Trophoblast cell (in vitro differentiated cells and primary cell): ENCODE data around the gene NT5DC1.

Experiments used
- DNase-seq, 2 donors: peaks; one replicate each; pipeline ENCODE4 v3.0.0-alpha.2; 2016
- H2AFZ ChIP-seq: 2 replicates; pipeline ENCODE4 v1.6.1; 2013; ENCODE audit warnings: low read length, moderate library complexity, mild to moderate bottlenecking; ENCODE audit not compliant: insufficient read depth, poor library complexity
- H2AK5ac ChIP-seq: 2 replicates; pipeline ENCODE4 v1.6.1; 2013; ENCODE audit warnings: mild to moderate bottlenecking, low read length
- H2BK120ac ChIP-seq: 2 replicates; pipeline ENCODE4 v1.6.1; 2013; ENCODE audit warnings: low read length, mild to moderate bottlenecking, moderate library complexity; ENCODE audit not compliant: insufficient read depth, poor library complexity
- H2BK12ac ChIP-seq: 2 replicates; pipeline ENCODE4 v1.6.1; 2013; ENCODE audit warnings: mild to moderate bottlenecking, low read length, moderate library complexity
- H2BK5ac ChIP-seq: 2 replicates; pipeline ENCODE4 v1.6.1; 2013; ENCODE audit warnings: low read length, low read depth, moderate library complexity, mild to moderate bottlenecking; ENCODE audit not compliant: poor library complexity
- H3K14ac ChIP-seq: 2 replicates; pipeline ENCODE4 v1.6.1; 2013; ENCODE audit warnings: mild to moderate bottlenecking, low read length
- H3K18ac ChIP-seq: 2 replicates; pipeline ENCODE4 v1.6.1; 2013; ENCODE audit warnings: mild to moderate bottlenecking, low read length
- H3K23ac ChIP-seq: 2 replicates; pipeline ENCODE4 v1.6.1; 2013; ENCODE audit warnings: low read length
- H3K27ac ChIP-seq: 2 replicates; pipeline ENCODE4 v1.5.1; 2013; ENCODE audit warnings: low read depth, mild to moderate bottlenecking, inconsistent platforms, low read length, moderate library complexity
- H3K27me3 ChIP-seq: 2 replicates; pipeline ENCODE4 v1.6.1; 2013; ENCODE audit warnings: inconsistent platforms, mild to moderate bottlenecking, low read length, moderate library complexity; ENCODE audit not compliant: insufficient read depth
- H3K36me3 ChIP-seq, 2 experiments: 1 replicate in 1 of 2; 2 replicates in 1 of 2; pipeline ENCODE4 v1.6.1; 2013; ENCODE audit warnings: low read length in 2 of 2, mild to moderate bottlenecking in 2 of 2, moderate library complexity in 1 of 2; ENCODE audit not compliant: insufficient read depth in 2 of 2, control insufficient read depth in 1 of 2
- H3K4ac ChIP-seq: 2 replicates; pipeline ENCODE4 v1.6.1; 2013; ENCODE audit warnings: low read depth, mild to moderate bottlenecking, low read length, moderate library complexity
- H3K4me1 ChIP-seq, 2 experiments: 1 replicate in 1 of 2; 2 replicates in 1 of 2; pipeline ENCODE4 v1.6.1; 2013; ENCODE audit warnings: low read length in 2 of 2, mild to moderate bottlenecking in 2 of 2, moderate library complexity in 1 of 2; ENCODE audit not compliant: insufficient read depth in 2 of 2, control insufficient read depth in 1 of 2
- H3K4me2 ChIP-seq: 2 replicates; pipeline ENCODE4 v1.6.1; 2013; ENCODE audit warnings: inconsistent platforms, mild to moderate bottlenecking, low read length, moderate library complexity
- H3K4me3 ChIP-seq: 2 replicates; pipeline ENCODE4 v1.5.1; 2013; ENCODE audit warnings: mild to moderate bottlenecking, low read depth, low read length, inconsistent platforms
- H3K79me1 ChIP-seq: one replicate; pipeline ENCODE4 v1.6.1; 2013; ENCODE audit warnings: low read length
- H3K79me2 ChIP-seq: 2 replicates; pipeline ENCODE4 v1.6.1; 2013; ENCODE audit warnings: low read length, mild to moderate bottlenecking; ENCODE audit not compliant: control insufficient read depth, insufficient read depth, poor library complexity
- H3K9ac ChIP-seq: 2 replicates; pipeline ENCODE4 v1.6.1; 2013; ENCODE audit warnings: mild to moderate bottlenecking, low read length
- H3K9me3 ChIP-seq: 2 replicates; pipeline ENCODE4 v1.6.1; 2013; ENCODE audit warnings: low read depth, mild to moderate bottlenecking, control low read depth, inconsistent platforms, low read length; ENCODE audit not compliant: insufficient read depth
- H4K12ac ChIP-seq: 2 replicates; pipeline ENCODE4 v1.6.1; 2013; ENCODE audit warnings: low read depth, mild to moderate bottlenecking, low read length, moderate library complexity
- H4K8ac ChIP-seq: 2 replicates; pipeline ENCODE4 v1.6.1; 2013; ENCODE audit warnings: low read depth, mild to moderate bottlenecking, low read length, moderate library complexity
- H4K91ac ChIP-seq: one replicate; pipeline ENCODE4 v1.6.1; 2013; ENCODE audit warnings: low read depth, mild to moderate bottlenecking, low read length, moderate library complexity
- WGBS: extraction: QIAGEN DNeasy Blood & Tissue Kit; methylation state at CpG from one replicate; pipeline ENCODE4 v1.1.7; 2013; ENCODE audit warnings: missing lambda C conversion rate; ENCODE audit not compliant: insufficient read length, insufficient coverage; ENCODE audit errors: extremely low coverage; 5-methylcytosine and 5-hydroxymethylcytosine counted together

NT5DC1 gene

GRCh38 chr6:116136373-116136772 is 35.7 kb downstream of the NT5DC1 start:
- no peak overlapping the region for H3K27ac ChIP-seq
- H3K4me2 ChIP-seq: no peak overlapping the region
- H2BK12ac ChIP-seq: no peak overlapping the region
- H4K8ac ChIP-seq: no peak overlapping the region
- no CpG with 5 or more reads among the region's 1 CpG for WGBS
- no peak overlapping the region for H4K12ac ChIP-seq
- H2AFZ ChIP-seq: no peak overlapping the region
- no peaks in the 10 kb centered on the region for H3K9me3 ChIP-seq
- H3K4ac ChIP-seq: no peak overlapping the region
- no peak overlapping the region for H2BK120ac ChIP-seq
- H3K27me3 ChIP-seq: no peaks in the 10 kb centered on the region
- no peak overlapping the region for H3K18ac ChIP-seq
- no peaks in the 10 kb centered on the region for H3K36me3 ChIP-seq
- H3K14ac ChIP-seq: no peak overlapping the region
- no peaks in the 10 kb centered on the region for H3K79me1 ChIP-seq
- H3K4me1 ChIP-seq: no peaks in the 10 kb centered on the region
- no peak overlapping the region for H3K9ac ChIP-seq
- H3K79me2 ChIP-seq: no peaks in the 10 kb centered on the region
- H3K23ac ChIP-seq: no peak overlapping the region
- H2AK5ac ChIP-seq: no peak overlapping the region
- H3K4me3 ChIP-seq: no peak overlapping the region
- H4K91ac ChIP-seq: no peak overlapping the region
- no peak overlapping the region for H2BK5ac ChIP-seq
- DNase-seq: no peak

- Histone ChIP-seq H3K79me1 (no peaks in the 10 kb centered on the region), H3K9ac (no peak overlapping the region), H4K8ac (no peak overlapping the region), H3K79me2 (no peaks in the 10 kb centered on the region), H2BK5ac (no peak overlapping the region), H3K4me2 (no peak overlapping the region), H2BK120ac (no peak overlapping the region), H3K27ac (no peak overlapping the region), H3K27me3 (no peaks in the 10 kb centered on the region), H3K36me3 (no peaks in the 10 kb centered on the region), H3K4me3 (no peak overlapping the region), H3K4me1 (no peaks in the 10 kb centered on the region), H2AFZ (no peak overlapping the region), H4K91ac (no peak overlapping the region), H3K18ac (no peak overlapping the region), H2AK5ac (no peak overlapping the region), H2BK12ac (no peak overlapping the region), H3K4ac (no peak overlapping the region), H3K9me3 (no peaks in the 10 kb centered on the region), H4K12ac (no peak overlapping the region), H3K14ac (no peak overlapping the region), H3K23ac (no peak overlapping the region)
- WGBS: no CpG with 5 or more reads among the region's 5 CpGs
- DNase-seq: no peak
Observed at GRCh38 chr6:116136933-116137340, 36.3 kb downstream of the NT5DC1 start.

GRCh38 chr6:116139917-116140316 is 39.3 kb downstream of the NT5DC1 start:
- Histone ChIP-seq H3K27ac (no peak overlapping the region), H3K4me3 (no peak overlapping the region), H3K18ac (no peak overlapping the region), H2BK120ac (no peak overlapping the region), H4K91ac (no peak overlapping the region), H2BK12ac (no peak overlapping the region), H2AK5ac (no peak overlapping the region), H4K12ac (no peak overlapping the region), H3K14ac (no peak overlapping the region), H3K79me1 (no peaks in the 10 kb centered on the region), H3K36me3 (no peaks in the 10 kb centered on the region), H3K4me2 (no peak overlapping the region), H3K79me2 (no peaks in the 10 kb centered on the region), H3K9ac (no peak overlapping the region), H3K9me3 (no peaks in the 10 kb centered on the region), H3K27me3 (no peaks in the 10 kb centered on the region), H3K4me1 (no peaks in the 10 kb centered on the region), H4K8ac (no peak overlapping the region), H2BK5ac (no peak overlapping the region), H3K4ac (no peak overlapping the region), H2AFZ (no peak overlapping the region), H3K23ac (no peak overlapping the region)
- DNase-seq: no peak
- no CpG with 5 or more reads among the region's 4 CpGs for WGBS

- Histone ChIP-seq H3K4ac (no peak overlapping the region), H2BK5ac (no peak overlapping the region), H4K8ac (no peak overlapping the region), H3K36me3 (no peaks in the 10 kb centered on the region), H3K27me3 (no peaks in the 10 kb centered on the region), H3K79me1 (no peaks in the 10 kb centered on the region), H3K27ac (no peak overlapping the region), H3K4me1 (no peaks in the 10 kb centered on the region), H3K18ac (no peak overlapping the region), H2BK12ac (no peak overlapping the region), H2AK5ac (no peak overlapping the region), H3K4me2 (no peak overlapping the region), H3K9ac (no peak overlapping the region), H3K9me3 (no peaks in the 10 kb centered on the region), H3K79me2 (no peaks in the 10 kb centered on the region), H3K14ac (no peak overlapping the region), H4K12ac (no peak overlapping the region), H2BK120ac (no peak overlapping the region), H2AFZ (no peak overlapping the region), H3K4me3 (no peak overlapping the region), H3K23ac (no peak overlapping the region), H4K91ac (no peak overlapping the region)
- no peak for DNase-seq
- WGBS: no CpG with 5 or more reads among the region's 3 CpGs
Observed at GRCh38 chr6:116144605-116145004, 44.0 kb downstream of the NT5DC1 start.
